SK-N-SH (cell line): ENCODE results near the gene IRGC. TPM values are rescaled to one million over a fixed set of nuclear protein-coding genes. Genes with fewer than 3 reads are reported as not detected.

ENCODE experiments used
- CTCF ChIA-PET: fragments of 300-600, 350-600 bp; formaldehyde crosslinking; extraction: SDS; loops from one replicate; lab custom pipeline; 2021; lab: Yijun Ruan, JAX
- POLR2A ChIA-PET: fragments of 350-600 bp; sonication (Branson Sonifier 250); formaldehyde crosslinking; extraction: SDS; loops from one replicate; lab custom pipeline; 2020; ENCODE audit warnings: antibody characterized with exemption, inconsistent platforms; lab: Yijun Ruan, JAX
- DNase-seq: peaks from one replicate; pipeline ENCODE4 v3.0.0; 2012
- H2AFZ ChIP-seq: fragments of 200-600 bp; sonication (generic); 2 replicates; pipeline ENCODE4 v1.8.1; 2016; ENCODE audit warnings: antibody characterized with exemption, mild to moderate bottlenecking, low read depth
- H3F3A ChIP-seq: fragments of 200-600 bp; sonication (generic); replicated peaks from 2 replicates; pipeline ENCODE3; 2016; ENCODE audit warnings: antibody characterized with exemption, mild to moderate bottlenecking; ENCODE audit not compliant: insufficient read depth
- H3K27ac ChIP-seq, 2 experiments: fragments of 200-500 bp in 1 of 2; fragments of 200-600 bp in 1 of 2; sonication (Bioruptor generic) in 1 of 2; sonication (generic), shearing (Covaris generic) in 1 of 2; 2 replicates each; pipeline versions ENCODE4 v1.5.1 to v1.6.1; 2014 to 2016; ENCODE audit warnings: low read depth in 2 of 2, inconsistent platforms in 1 of 2, low read length in 1 of 2, mild to moderate bottlenecking in 1 of 2, mixed read lengths in 1 of 2
- H3K27me3 ChIP-seq: fragments of 200-600 bp; sonication (generic), shearing (Covaris generic); 2 replicates; pipeline ENCODE4 v1.6.1; 2016; ENCODE audit warnings: mixed run types; ENCODE audit not compliant: insufficient read depth
- H3K36me3 ChIP-seq, 2 experiments: fragments of 200-500 bp in 1 of 2; fragments of 200-600 bp in 1 of 2; sonication (Bioruptor generic) in 1 of 2; sonication (generic) in 1 of 2; replicated peaks in 1 of 2; 2 replicates each; pipeline versions ENCODE3 to v1.5.1; 2014 to 2016; ENCODE audit warnings: low read length in 1 of 2, mild to moderate bottlenecking in 1 of 2; ENCODE audit not compliant: insufficient read depth in 2 of 2, control insufficient read depth in 1 of 2
- H3K4me1 ChIP-seq, 2 experiments: fragments of 200-500 bp in 1 of 2; fragments of 200-600 bp in 1 of 2; sonication (Bioruptor generic) in 1 of 2; sonication (generic), shearing (Covaris generic) in 1 of 2; 2 replicates each; pipeline versions ENCODE4 v1.5.1 to v1.6.1; 2014 to 2016; ENCODE audit warnings: low read depth in 1 of 2, low read length in 1 of 2, mixed run types in 1 of 2; ENCODE audit not compliant: insufficient read depth in 2 of 2, control insufficient read depth in 1 of 2
- H3K4me2 ChIP-seq: fragments of 200-600 bp; sonication (generic), shearing (Covaris generic); 2 replicates; pipeline ENCODE4 v1.6.1; 2017; ENCODE audit warnings: mixed run types
- H3K4me3 ChIP-seq, 2 experiments: fragments of 200-500 bp in 1 of 2; fragments of 200-600 bp in 1 of 2; sonication (Bioruptor generic) in 1 of 2; sonication (generic), shearing (Covaris generic) in 1 of 2; 2 replicates each; pipeline versions ENCODE4 v1.5.1 to v1.8.1; 2014 to 2016; ENCODE audit warnings: low read depth in 2 of 2, inconsistent platforms in 1 of 2, low read length in 1 of 2, mild to moderate bottlenecking in 1 of 2, mixed read lengths in 1 of 2, moderate library complexity in 1 of 2
- H3K79me2 ChIP-seq: fragments of 200-600 bp; sonication (generic); 2 replicates; pipeline ENCODE4 v1.8.1; 2017; ENCODE audit warnings: mild to moderate bottlenecking; ENCODE audit not compliant: insufficient read depth
- H3K9ac ChIP-seq: fragments of 200-600 bp; sonication (generic); 2 replicates; pipeline ENCODE4 v1.6.1; 2017; ENCODE audit warnings: mixed run types
- H3K9me2 ChIP-seq: fragments of 200-600 bp; sonication (generic); 2 replicates; pipeline ENCODE4 v1.6.1; 2017; ENCODE audit warnings: mixed run types
- H3K9me3 ChIP-seq: fragments of 200-600 bp; sonication (generic); 2 replicates; pipeline ENCODE4 v1.6.1; 2017; ENCODE audit warnings: mixed run types, mild to moderate bottlenecking, moderate library complexity
- H4K20me1 ChIP-seq: fragments of 200-600 bp; sonication (generic); 2 replicates; pipeline ENCODE4 v1.6.1; 2017; ENCODE audit warnings: mild to moderate bottlenecking, mixed run types; ENCODE audit not compliant: insufficient read depth
- CHD2 ChIP-seq: fragments of 150-350 bp; IDR thresholded peaks from 2 replicates; pipeline ENCODE4 v1.6.1; 2018; ENCODE audit warnings: low read length; ENCODE audit not compliant: partially characterized antibody
- EP300 ChIP-seq, 2 experiments: IDR thresholded peaks; 2 replicates each; pipeline versions ENCODE4 v1.4.0 to v1.6.1; 2012; ENCODE audit warnings: borderline replicate concordance in 1 of 2, low read depth in 1 of 2, low read length in 1 of 2
- EZH2phosphoT487 ChIP-seq: fragments of 200-600 bp; sonication (generic); IDR thresholded peaks from 2 replicates; pipeline ENCODE4 v1.6.1; 2017; ENCODE audit warnings: low read depth, mixed run types, mild to moderate bottlenecking, antibody characterized with exemption, moderate library complexity, borderline replicate concordance
- FOSL2 ChIP-seq: IDR thresholded peaks from 2 replicates; pipeline ENCODE4 v1.4.0; 2012; ENCODE audit warnings: low read depth, mild to moderate bottlenecking, moderate library complexity, borderline replicate concordance
- FOXM1 ChIP-seq: IDR thresholded peaks from 2 replicates; pipeline ENCODE4 v1.4.0; 2012; ENCODE audit warnings: low read depth, mild to moderate bottlenecking
- GABPA ChIP-seq: IDR thresholded peaks from 2 replicates; pipeline ENCODE4 v1.4.0; 2012; ENCODE audit warnings: low read depth, mild to moderate bottlenecking
- GATA2 ChIP-seq: sonication (generic); formaldehyde crosslinking; IDR thresholded peaks from 2 replicates; pipeline ENCODE4 v1.5.0; 2020; ENCODE audit warnings: mild to moderate bottlenecking, missing genetic modification reagents
- MXI1 ChIP-seq: IDR thresholded peaks from 2 replicates; pipeline ENCODE4 v1.6.1; 2012; ENCODE audit warnings: mild to moderate bottlenecking, low read depth, low read length, improper control_type of control experiment
- NRF1 ChIP-seq: IDR thresholded peaks from 2 replicates; pipeline ENCODE4 v1.6.1; 2012; ENCODE audit warnings: low read depth, mild to moderate bottlenecking, low read length
- PBX3 ChIP-seq: IDR thresholded peaks from 2 replicates; pipeline ENCODE4; 2012
- RAD21 ChIP-seq: IDR thresholded peaks from 2 replicates; pipeline ENCODE4 v1.6.1; 2012; ENCODE audit warnings: mild to moderate bottlenecking, low read length
- RCOR1 ChIP-seq: fragments of 150-350 bp; IDR thresholded peaks from 2 replicates; pipeline ENCODE4 v1.6.1; 2017; ENCODE audit warnings: antibody characterized with exemption, low read length
- REST ChIP-seq: IDR thresholded peaks from 2 replicates; pipeline ENCODE4 v1.6.1; 2012; ENCODE audit warnings: mild to moderate bottlenecking, low read depth, low read length, moderate library complexity
- RXRA ChIP-seq: IDR thresholded peaks from 2 replicates; pipeline ENCODE4 v1.4.0; 2012; ENCODE audit warnings: low read depth, mild to moderate bottlenecking, borderline replicate concordance
- USF1 ChIP-seq: IDR thresholded peaks from 2 replicates; pipeline ENCODE4 v1.4.0; 2012; ENCODE audit warnings: low read depth, borderline replicate concordance
- WGBS: methylation state at CpG from one replicate; pipeline ENCODE4 v1.1.6; 2017; ENCODE audit warnings: low lambda C conversion rate; 5-methylcytosine and 5-hydroxymethylcytosine counted together
- polyA plus RNA-seq, 3 experiments: library from polyadenylated mRNA; depleted of rRNA; stranded (reverse); fragments of >200 nt; gene quantifications; 2 replicates each; pipeline ENCODE4 v1.2.3, GENCODE V29; 2012

IRGC gene
- polyA plus RNA-seq, 1 of the 3 experiments (the other 2 are of a cell fraction): not detected

DNA sequence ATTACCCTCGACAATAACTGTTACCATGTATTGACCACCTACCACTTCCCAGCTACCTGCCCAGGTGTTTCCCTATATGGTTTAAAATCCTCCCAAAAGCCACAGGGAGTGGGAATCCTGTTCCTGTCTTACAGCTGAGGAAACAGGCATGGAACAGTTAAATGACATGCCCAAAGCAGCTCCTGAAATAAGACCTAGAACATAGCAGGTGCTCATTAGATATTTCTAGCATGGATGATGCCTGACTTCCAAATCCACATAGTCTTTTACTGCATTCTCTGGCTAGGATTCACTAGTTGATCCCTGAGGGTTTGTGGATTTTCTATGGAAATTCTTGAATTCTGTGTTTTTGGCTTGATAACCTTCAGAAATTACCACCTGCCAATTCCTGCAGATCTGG is 51.9 kb downstream of the IRGC start:
- H3F3A ChIP-seq: peaks cover 34% of the 10 kb centered on the region
- POLR2A ChIA-PET: no interaction called here
- peaks cover 0 to 21% of the 10 kb centered on the region in 2 experiments; a peak in 3 of 4 replicates for H3K4me1 ChIP-seq
- H2AFZ ChIP-seq: no peak overlapping the region
- TF ChIP-seq PBX3: no peak
- TF ChIP-seq FOXM1: no peak
- TF ChIP-seq REST: no peak
- no peak for TF ChIP-seq CHD2
- TF ChIP-seq GABPA: no peak
- TF ChIP-seq RXRA: no peak
- TF ChIP-seq, all 33 proteins: peak for 0
- 63% methylated on average over 1 of the region's 1 CpG for WGBS
- no peak overlapping the region for H3K4me2 ChIP-seq
- H3K79me2 ChIP-seq: no peaks in the 10 kb centered on the region
- no peak overlapping the region for H3K4me3 ChIP-seq
- CTCF ChIA-PET: interaction anchor here (1.1 to 5.4 kb wide), 4 partner anchors 9 to 22 kb away, joined by 3 to 47 read pairs (median 31); partner anchors contain the start of gene SMG9
- H3K27ac ChIP-seq: no peak overlapping the region
- no peaks in the 10 kb centered on the region for H3K36me3 ChIP-seq
- no peak for DNase-seq
- no peak overlapping the region for H3K9ac ChIP-seq
- H3K9me2 ChIP-seq: no peaks in the 10 kb centered on the region
- H3K27me3 ChIP-seq: no peaks in the 10 kb centered on the region
- no peaks in the 10 kb centered on the region for H3K9me3 ChIP-seq
- H4K20me1 ChIP-seq: no peaks in the 10 kb centered on the region

DNA sequence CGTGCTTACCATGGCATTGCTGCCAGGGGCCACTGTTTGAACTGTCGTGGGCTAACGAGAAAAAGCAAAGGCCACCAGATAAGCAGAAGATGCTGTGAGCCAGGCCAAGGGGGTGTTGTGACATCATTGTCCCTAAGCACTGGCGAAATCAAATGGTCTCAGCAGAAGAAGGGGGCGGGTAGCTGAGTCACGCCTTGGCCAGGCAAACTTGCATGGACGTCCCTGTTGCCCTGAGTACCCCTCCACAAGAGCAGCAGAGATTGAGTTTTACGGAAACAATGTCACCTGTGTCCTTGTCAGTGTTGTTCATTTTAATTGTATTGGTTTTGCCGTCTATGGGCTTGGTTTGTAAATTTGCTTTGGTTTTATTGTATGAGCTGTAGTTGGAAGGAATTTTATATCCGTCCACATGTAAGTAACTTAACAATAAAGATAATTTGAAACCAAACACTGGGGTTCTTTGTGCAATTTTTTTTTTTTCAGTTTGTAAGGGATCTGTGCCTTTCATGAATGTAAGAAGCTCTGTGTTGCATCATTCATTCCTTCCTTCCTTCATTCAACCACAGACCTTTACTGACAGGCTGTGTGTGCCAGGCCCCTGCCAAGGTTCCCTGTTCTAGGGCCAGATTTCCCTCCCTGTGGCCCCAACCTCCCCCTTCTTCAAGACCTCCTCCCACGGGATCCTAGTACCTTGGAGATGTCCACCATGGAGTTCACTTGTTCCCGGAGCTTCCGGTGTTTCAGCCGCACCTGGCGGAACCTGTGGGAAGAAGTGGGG is 52.6 kb downstream of the IRGC start:
- peaks cover 0 to 17% of the 10 kb centered on the region in 2 experiments; a peak in 3 of 4 replicates for H3K4me1 ChIP-seq
- ChIA-PET POLR2A (no interaction called here), CTCF (interaction anchor here (0.9 to 5.4 kb wide), 7 partner anchors 8 to 23 kb away, joined by 3 to 47 read pairs (median 7); partner anchors contain the start of gene SMG9)
- DNase-seq: no peak
- TF ChIP-seq EP300 (IDR thresholded peaks at IDR 0.05; ENCODE audit: borderline replicate concordance in 1 of 2, low read depth in 1 of 2, low read length in 1 of 2) (no peak), RAD21 (no peak), EZH2phosphoT487 (no peak), GABPA (no peak), FOSL2 (no peak), NRF1 (no peak), REST (no peak), RCOR1 (no peak), MXI1 (no peak), GATA2 (CRISPR knock-in tag) (no peak), USF1 (no peak)
- H3K9me2 ChIP-seq: no peaks in the 10 kb centered on the region
- 86% methylated on average over 14 of the region's 15 CpGs for WGBS
- H3F3A ChIP-seq: peaks cover 28% of the 10 kb centered on the region
- no peak overlapping the region for H3K9ac ChIP-seq
- no peak overlapping the region for H3K27ac ChIP-seq
- H3K79me2 ChIP-seq: no peaks in the 10 kb centered on the region
- H2AFZ ChIP-seq: no peak overlapping the region
- no peak overlapping the region for H3K4me2 ChIP-seq
- no peaks in the 10 kb centered on the region for H3K27me3 ChIP-seq
- no peak overlapping the region for H3K4me3 ChIP-seq
- no peaks in the 10 kb centered on the region for H3K9me3 ChIP-seq
- no peaks in the 10 kb centered on the region for H3K36me3 ChIP-seq
- H4K20me1 ChIP-seq: no peaks in the 10 kb centered on the region
